Measurements from ENCODE around the gene TOMM7.

TOMM7 gene

GRCh38 chr7:22826593-22826992 is 3.9 kb upstream of the TOMM7 start:
- in situ Hi-C loops (cut with HindIII; ENCODE audit: low sequenced_read_pairs) = no loop called here

GRCh38 chr7:22824760-22825159 is 2.1 kb upstream of the TOMM7 start:
- in situ Hi-C loops (cut with HindIII; ENCODE audit: low sequenced_read_pairs) = no loop called here

GRCh38 chr7:22823142-22823497 is 471 bp upstream of the TOMM7 start:
- in situ Hi-C loops (cut with HindIII; ENCODE audit: low sequenced_read_pairs) = no loop called here

GRCh38 chr7:22821702-22822485 is 755 bp downstream of the TOMM7 start:
- in situ Hi-C loops (cut with HindIII; ENCODE audit: low sequenced_read_pairs) = no loop called here

GRCh38 chr7:22819476-22819875 is 3.2 kb downstream of the TOMM7 start:
- in situ Hi-C loops (cut with HindIII; ENCODE audit: low sequenced_read_pairs) = no loop called here

GRCh38 chr7:22814261-22815208 is 8.1 kb downstream of the TOMM7 start:
- in situ Hi-C loops (cut with HindIII; ENCODE audit: low sequenced_read_pairs) = no loop called here

GRCh38 chr7:22812353-22812752 is 10.3 kb downstream of the TOMM7 start:
- in situ Hi-C loops (cut with HindIII; ENCODE audit: low sequenced_read_pairs) = no loop called here

GRCh38 chr7:22811746-22812280 is 10.8 kb downstream of the TOMM7 start:
- in situ Hi-C loops (cut with HindIII; ENCODE audit: low sequenced_read_pairs) = no loop called here

GRCh38 chr7:22810843-22811242 is 11.8 kb downstream of the TOMM7 start:
- in situ Hi-C loops (cut with HindIII; ENCODE audit: low sequenced_read_pairs) = no loop called here

GRCh38 chr7:22809902-22810642 is 12.6 kb downstream of the TOMM7 start:
- in situ Hi-C loops (cut with HindIII; ENCODE audit: low sequenced_read_pairs) = loop anchor here (5.0 to 10.0 kb wide), 3 partner anchors 55 to 245 kb away; no protein-coding TSS in a partner anchor

- in situ Hi-C loops (cut with HindIII; ENCODE audit: low sequenced_read_pairs) = loop anchor here (5.0 to 10.0 kb wide), 3 partner anchors 53 to 247 kb away; no protein-coding TSS in a partner anchor
Observed at GRCh38 chr7:22808140-22808539, 14.5 kb downstream of the TOMM7 start.

- in situ Hi-C loops (cut with HindIII; ENCODE audit: low sequenced_read_pairs) = loop anchor here (5.0 to 10.0 kb wide), 3 partner anchors 52 to 248 kb away; no protein-coding TSS in a partner anchor
Observed at GRCh38 chr7:22806752-22807151, 15.9 kb downstream of the TOMM7 start.

- in situ Hi-C loops (cut with HindIII; ENCODE audit: low sequenced_read_pairs) = loop anchor here (5.0 to 10.0 kb wide), 3 partner anchors 50 to 250 kb away; no protein-coding TSS in a partner anchor
Observed at GRCh38 chr7:22805227-22805626, 17.4 kb downstream of the TOMM7 start.

GRCh38 chr7:22802831-22803230 is 19.8 kb downstream of the TOMM7 start:
- in situ Hi-C loops (cut with HindIII; ENCODE audit: low sequenced_read_pairs) = loop anchor here (10.0 kb wide), 2 partner anchors 48 to 252 kb away; no protein-coding TSS in a partner anchor

GRCh38 chr7:22802426-22802825 is 20.2 kb downstream of the TOMM7 start:
- in situ Hi-C loops (cut with HindIII; ENCODE audit: low sequenced_read_pairs) = loop anchor here (10.0 kb wide), 2 partner anchors 48 to 252 kb away; no protein-coding TSS in a partner anchor

GRCh38 chr7:22801912-22802311 is 20.7 kb downstream of the TOMM7 start:
- in situ Hi-C loops (cut with HindIII; ENCODE audit: low sequenced_read_pairs) = loop anchor here (10.0 kb wide), 2 partner anchors 47 to 253 kb away; no protein-coding TSS in a partner anchor

- in situ Hi-C loops (cut with HindIII; ENCODE audit: low sequenced_read_pairs) = loop anchor here (10.0 kb wide), 2 partner anchors 45 to 255 kb away; no protein-coding TSS in a partner anchor
Observed at GRCh38 chr7:22799633-22800032, 23.0 kb downstream of the TOMM7 start.

- in situ Hi-C loops (cut with HindIII; ENCODE audit: low sequenced_read_pairs) = no loop called here
Observed at GRCh38 chr7:22793593-22794462, 28.8 kb downstream of the TOMM7 start.
